Natural killer cell (primary cell): ENCODE data around the gene CLEC18B. TPM values are rescaled to one million over a fixed set of nuclear protein-coding genes. Genes with fewer than 3 reads are reported as not detected.
A peak's percentile ranks its signal among the peaks of the same experiment; 100 is the strongest.
"Not testable (repeated sequence)": the region's sequence is repeated elsewhere in the genome, so short reads cannot be mapped to it uniquely, and the experiment has no call there.

Source experiments
- ATAC-seq, 3 donors: fragments of 150-1000 bp in 2 of 3; fragments of 200-7000 bp in 1 of 3; cut with Tn5 transposase; 1 replicate in 1 of 3; 2 replicates in 2 of 3; pipeline ENCODE4 v1.10.0; 2021; ENCODE audit warnings: mild to moderate bottlenecking in 2 of 3, moderate library complexity in 2 of 3
- DNase-seq, 2 donors: peaks; one replicate each; pipeline versions ENCODE4 v3.0.0 to v3.0.0-alpha.2; 2013 to 2021; ENCODE audit warnings: mixed read lengths in 1 of 2
- H3K27ac ChIP-seq: one replicate; pipeline ENCODE4 v1.5.1; 2013; ENCODE audit warnings: mild to moderate bottlenecking, low read length
- H3K27me3 ChIP-seq: one replicate; pipeline ENCODE4 v1.6.1; 2013; ENCODE audit warnings: low read length; ENCODE audit not compliant: control insufficient read depth, insufficient read depth
- H3K36me3 ChIP-seq: one replicate; pipeline ENCODE4 v1.6.1; 2013; ENCODE audit warnings: low read length; ENCODE audit not compliant: control insufficient read depth, insufficient read depth
- H3K4me1 ChIP-seq: one replicate; pipeline ENCODE4 v1.6.1; 2013; ENCODE audit warnings: low read length; ENCODE audit not compliant: control insufficient read depth, insufficient read depth
- H3K4me3 ChIP-seq: one replicate; pipeline ENCODE4 v1.5.1; 2013; ENCODE audit warnings: low read length
- H3K9me3 ChIP-seq: one replicate; pipeline ENCODE4 v1.6.1; 2013; ENCODE audit warnings: low read length; ENCODE audit not compliant: control insufficient read depth, insufficient read depth
- H3K27ac Mint-ChIP-seq, 2 donors: one replicate each; pipeline ENCODE4 v1.8.0; 2022; ENCODE audit warnings: mild to moderate bottlenecking in 2 of 2, mixed read lengths in 2 of 2, moderate library complexity in 1 of 2
- H3K27me3 Mint-ChIP-seq, 2 donors: one replicate each; pipeline ENCODE4 v1.8.0; 2022; ENCODE audit warnings: low read depth in 2 of 2, mixed read lengths in 2 of 2
- H3K36me3 Mint-ChIP-seq: one replicate; pipeline ENCODE4 v1.8.0; 2022; ENCODE audit warnings: mixed read lengths
- H3K4me1 Mint-ChIP-seq, 2 donors: one replicate each; pipeline ENCODE4 v1.8.0; 2022; ENCODE audit warnings: mixed read lengths in 2 of 2
- H3K4me3 Mint-ChIP-seq: one replicate; pipeline ENCODE4 v1.8.0; 2022; ENCODE audit warnings: mild to moderate bottlenecking, moderate library complexity, mixed read lengths
- H3K9me3 Mint-ChIP-seq, 2 donors: one replicate each; pipeline ENCODE4 v1.8.0; 2022; ENCODE audit warnings: mixed read lengths in 2 of 2
- WGBS: methylation state at CpG from one replicate; pipeline ENCODE4 v1.1.7; 2013; ENCODE audit warnings: missing lambda C conversion rate; ENCODE audit not compliant: insufficient coverage; 5-methylcytosine and 5-hydroxymethylcytosine counted together
- intact Hi-C: fragments of 100-400 bp; cut with micrococcal nuclease; formaldehyde crosslinking; loops from one replicate; pipeline ENCODE4 v1.14.2; 2022
- total RNA-seq, 4 donors: library from RNA; stranded (reverse); fragments of 120-200 nt in 1 of 4; gene quantifications; one replicate each; pipeline versions ENCODE4 v1.2.3 to v1.2.4, GENCODE V29; 2013 to 2022
- TF ChIP-seq, protein P1 (sequence below): fragments of 200-600 bp; IDR thresholded peaks from one replicate; pipeline ENCODE4 v1.8.0; 2022; ENCODE audit warnings: antibody characterized with exemption

CLEC18B gene
- total RNA-seq, 3 donors from 2014 or later (not counting 1 experiment from before 2014, with no cell fraction given), result 0.24 to 1.8 (median 0.30) TPM

DNA sequence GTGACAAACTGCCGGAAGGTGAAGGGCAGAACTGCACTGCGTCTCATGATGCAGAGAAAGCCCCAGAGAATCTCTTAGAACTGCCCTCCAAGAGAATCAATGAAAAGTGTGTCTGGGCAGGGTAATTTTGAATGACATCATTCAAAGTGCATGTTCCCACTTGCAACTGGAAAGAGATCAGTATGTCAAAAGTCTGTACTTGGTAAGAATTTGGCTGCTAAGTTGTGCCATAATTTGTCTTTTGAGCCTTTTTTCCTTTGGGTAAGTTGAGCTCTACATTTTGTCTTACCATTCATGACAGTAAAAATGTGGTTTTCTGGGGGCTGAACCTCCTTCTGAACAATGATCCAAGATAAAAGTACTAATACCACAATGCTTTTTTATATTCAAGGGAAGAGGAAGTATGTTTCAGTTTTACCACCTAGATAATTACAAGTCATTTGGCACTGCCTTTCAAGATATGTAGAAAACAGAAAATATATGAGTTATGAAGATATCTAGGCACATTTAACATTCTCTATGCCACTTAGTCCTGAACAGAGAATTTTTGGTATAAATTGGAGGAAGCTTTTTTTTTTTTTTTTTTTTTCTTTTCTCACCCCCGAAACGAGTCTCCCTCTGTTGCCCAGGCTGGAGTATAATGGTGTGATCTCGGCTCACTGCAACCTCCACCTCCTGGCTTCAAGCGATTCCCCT lies 38.8 kb downstream of the CLEC18B start:
- H3K36me3 ChIP-seq, H3K9me3 ChIP-seq, H3K27me3 ChIP-seq, H3K4me1 ChIP-seq, DNase-seq, H3K4me1 Mint-ChIP-seq, H3K9me3 Mint-ChIP-seq, H3K36me3 Mint-ChIP-seq, H3K27me3 Mint-ChIP-seq, intact Hi-C loops, H3K4me3 Mint-ChIP-seq, H3K4me3 ChIP-seq, ATAC-seq, H3K27ac ChIP-seq, H3K27ac Mint-ChIP-seq: not testable (repeated sequence)
- WGBS, result no CpG with 5 or more reads among the region's 6 CpGs

DNA sequence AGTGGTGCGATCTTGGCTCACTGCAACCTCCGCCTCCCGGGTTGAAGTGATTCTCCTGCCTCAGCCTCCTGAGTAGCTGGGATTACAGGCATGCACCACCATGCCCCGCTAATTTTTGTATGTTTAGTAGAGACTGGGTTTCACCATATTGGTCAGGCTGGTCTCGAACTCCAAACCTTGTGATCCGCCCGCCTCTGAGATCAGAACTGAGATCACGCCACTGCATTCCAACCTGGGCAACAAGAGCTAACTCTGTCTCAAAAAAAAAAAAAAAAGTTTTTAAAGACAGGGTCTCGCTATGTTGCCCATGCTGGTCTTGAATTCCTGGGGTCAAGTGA lies 47.5 kb downstream of the CLEC18B start:
- ATAC-seq, H3K4me1 Mint-ChIP-seq, H3K36me3 Mint-ChIP-seq, H3K27me3 ChIP-seq, H3K9me3 Mint-ChIP-seq, intact Hi-C loops, H3K27ac ChIP-seq, H3K9me3 ChIP-seq, H3K4me3 Mint-ChIP-seq, DNase-seq, H3K27me3 Mint-ChIP-seq, H3K4me3 ChIP-seq, H3K4me1 ChIP-seq, H3K36me3 ChIP-seq: not testable (repeated sequence)
- H3K27ac Mint-ChIP-seq, result peak overlapping the region in 1 of 2 donors; percentile 29
- 87% methylated on average over 8 of the region's 9 CpGs for WGBS

DNA sequence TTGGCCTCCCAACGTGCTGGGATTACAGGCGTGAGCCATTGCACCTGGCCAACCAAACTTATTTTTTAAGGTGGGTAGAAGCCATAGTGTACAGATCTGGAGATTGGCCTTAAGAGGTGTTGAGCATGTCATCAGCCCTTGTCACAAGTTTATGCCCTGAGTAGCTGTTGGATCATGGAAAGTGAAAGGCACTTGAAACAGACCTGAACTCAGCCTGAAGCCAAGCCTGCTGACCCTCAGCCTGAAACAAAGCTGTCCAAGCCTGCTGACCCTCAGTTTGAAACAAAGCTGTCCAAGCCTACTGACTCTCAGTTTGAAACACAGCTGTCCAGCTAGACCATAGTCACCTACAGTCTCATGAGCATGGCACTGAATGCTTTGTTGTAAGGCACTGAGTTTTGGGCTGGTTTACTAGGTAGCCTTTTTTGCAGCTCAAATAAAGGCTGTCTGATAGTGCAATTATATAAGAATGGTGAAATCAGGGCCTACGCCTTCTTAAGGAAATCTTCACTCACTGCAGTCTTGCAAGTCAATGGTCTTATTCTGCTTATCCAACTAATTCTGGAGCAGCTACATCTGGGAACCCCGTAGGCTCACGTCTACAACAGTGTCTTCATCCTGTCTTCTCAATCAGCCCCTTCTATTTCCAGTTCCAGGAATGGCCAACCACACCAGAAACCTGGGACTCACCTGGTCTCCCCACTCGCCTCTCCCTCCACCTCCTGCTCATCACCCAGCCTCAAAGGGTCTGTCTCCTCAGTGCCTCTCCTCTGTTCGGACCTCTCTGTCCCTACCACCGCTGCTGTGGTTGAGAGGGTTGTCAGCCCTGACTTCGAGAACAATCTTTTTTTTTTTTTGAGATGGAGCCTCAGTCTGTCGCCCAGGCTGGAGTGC lies 48.1 kb downstream of the CLEC18B start:
- TF ChIP-seq, protein P1, sequence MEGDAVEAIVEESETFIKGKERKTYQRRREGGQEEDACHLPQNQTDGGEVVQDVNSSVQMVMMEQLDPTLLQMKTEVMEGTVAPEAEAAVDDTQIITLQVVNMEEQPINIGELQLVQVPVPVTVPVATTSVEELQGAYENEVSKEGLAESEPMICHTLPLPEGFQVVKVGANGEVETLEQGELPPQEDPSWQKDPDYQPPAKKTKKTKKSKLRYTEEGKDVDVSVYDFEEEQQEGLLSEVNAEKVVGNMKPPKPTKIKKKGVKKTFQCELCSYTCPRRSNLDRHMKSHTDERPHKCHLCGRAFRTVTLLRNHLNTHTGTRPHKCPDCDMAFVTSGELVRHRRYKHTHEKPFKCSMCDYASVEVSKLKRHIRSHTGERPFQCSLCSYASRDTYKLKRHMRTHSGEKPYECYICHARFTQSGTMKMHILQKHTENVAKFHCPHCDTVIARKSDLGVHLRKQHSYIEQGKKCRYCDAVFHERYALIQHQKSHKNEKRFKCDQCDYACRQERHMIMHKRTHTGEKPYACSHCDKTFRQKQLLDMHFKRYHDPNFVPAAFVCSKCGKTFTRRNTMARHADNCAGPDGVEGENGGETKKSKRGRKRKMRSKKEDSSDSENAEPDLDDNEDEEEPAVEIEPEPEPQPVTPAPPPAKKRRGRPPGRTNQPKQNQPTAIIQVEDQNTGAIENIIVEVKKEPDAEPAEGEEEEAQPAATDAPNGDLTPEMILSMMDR, result no peak
- WGBS, result 92% methylated on average over 10 of the region's 10 CpGs
- Histone ChIP-seq H3K27me3 (no peaks in the 10 kb centered on the region), H3K27ac (no peak overlapping the region), H3K9me3 (no peaks in the 10 kb centered on the region), H3K4me3 (no peak overlapping the region), H3K36me3 (no peaks in the 10 kb centered on the region), H3K4me1 (peaks cover 7% of the 10 kb centered on the region)
- no peaks in the 10 kb centered on the region for H3K9me3 Mint-ChIP-seq
- H3K36me3 Mint-ChIP-seq, result no peaks in the 10 kb centered on the region
- DNase-seq (peak in 1 of 2 donors; percentile 10), ATAC-seq (no peak)
- intact Hi-C loops, result no loop called here
- peaks cover 0 to 5% of the 10 kb centered on the region in 2 donors for H3K4me1 Mint-ChIP-seq
- H3K4me3 Mint-ChIP-seq, result no peak overlapping the region
- H3K27me3 Mint-ChIP-seq, result no peaks in the 10 kb centered on the region
- peak overlapping the region in 1 of 2 donors; percentile 29 for H3K27ac Mint-ChIP-seq

DNA sequence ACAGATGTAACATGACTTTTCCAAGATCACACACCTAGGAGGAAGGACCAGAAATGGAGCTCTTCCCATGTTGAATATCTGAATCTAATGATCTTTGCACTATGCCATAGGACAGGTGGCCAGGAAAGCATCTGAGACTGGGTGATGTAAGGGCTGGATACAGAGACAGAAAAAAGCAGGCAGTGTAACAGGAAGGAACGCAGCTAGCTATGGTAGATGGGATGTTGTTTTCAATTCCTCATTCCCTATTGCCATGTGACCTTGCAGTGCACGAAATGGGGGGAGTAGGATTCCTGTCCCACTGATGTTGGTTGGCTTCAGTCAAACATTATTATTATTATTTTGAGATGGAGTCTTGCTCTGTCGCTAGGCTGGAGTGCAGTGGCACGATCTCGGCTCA lies 48.9 kb downstream of the CLEC18B start:
- no peaks in the 10 kb centered on the region for H3K9me3 ChIP-seq
- intact Hi-C loops, result no loop called here
- no peaks in the 10 kb centered on the region for H3K27me3 Mint-ChIP-seq
- H3K4me3 Mint-ChIP-seq, result no peak overlapping the region
- no peak overlapping the region for H3K4me3 ChIP-seq
- no peaks in the 10 kb centered on the region for H3K27me3 ChIP-seq
- TF ChIP-seq, protein P1, result no peak
- H3K27ac ChIP-seq, result no peak overlapping the region
- H3K36me3 Mint-ChIP-seq, result no peaks in the 10 kb centered on the region
- H3K9me3 Mint-ChIP-seq, result no peaks in the 10 kb centered on the region
- no peaks in the 10 kb centered on the region for H3K36me3 ChIP-seq
- H3K27ac Mint-ChIP-seq, result peak overlapping the region in 1 of 2 donors; percentile 22
- DNase-seq (peak in 1 of 2 donors; percentile 5), ATAC-seq (no peak)
- 95% methylated on average over 4 of the region's 5 CpGs for WGBS
- H3K4me1 Mint-ChIP-seq, result peaks cover 3 to 9% of the 10 kb centered on the region in 2 donors
- H3K4me1 ChIP-seq, result peaks cover 9% of the 10 kb centered on the region

DNA sequence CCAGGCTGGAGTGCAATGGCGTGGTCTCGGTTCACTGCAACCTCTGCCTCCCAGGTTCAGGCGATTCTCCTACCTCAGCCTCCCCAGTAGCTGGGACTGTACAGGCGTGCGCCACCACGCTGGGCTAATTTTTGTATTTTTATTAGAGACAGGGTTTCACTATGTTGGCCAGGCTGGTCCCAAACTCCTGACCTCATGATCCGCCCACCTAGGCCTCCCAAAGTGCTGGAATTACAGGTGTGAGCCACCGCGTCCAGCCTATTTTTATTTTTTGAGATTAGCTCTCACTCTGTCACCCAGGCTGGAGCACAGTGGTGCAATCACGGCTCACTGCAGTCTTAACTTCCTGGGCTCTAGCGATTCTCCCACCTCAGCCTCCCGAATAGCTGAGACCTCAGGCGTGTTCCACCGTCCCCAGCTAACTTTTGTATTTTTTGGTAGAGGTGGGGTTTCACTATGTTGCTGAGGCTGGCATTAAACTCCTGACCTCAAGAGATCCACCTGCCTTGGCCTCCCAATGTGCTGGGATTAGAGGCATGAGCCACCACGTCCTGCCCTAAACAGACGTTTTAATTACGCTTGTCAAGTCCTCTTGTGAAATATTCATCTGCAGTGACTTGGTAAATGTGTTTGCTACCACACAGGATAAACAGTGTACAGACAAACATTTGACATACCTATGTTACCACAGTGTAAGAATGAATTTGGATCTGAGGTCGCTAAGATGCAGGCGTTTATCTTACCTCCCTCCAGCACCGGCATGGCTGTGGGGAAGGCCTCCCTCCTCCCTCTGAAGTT lies 50.7 kb downstream of the CLEC18B start:
- peaks cover 12 to 23% of the 10 kb centered on the region in 2 donors for H3K4me1 Mint-ChIP-seq
- H3K4me1 ChIP-seq, result peaks cover 18% of the 10 kb centered on the region
- WGBS, result 92% methylated on average over 19 of the region's 20 CpGs
- H3K9me3 Mint-ChIP-seq, intact Hi-C loops, H3K36me3 Mint-ChIP-seq, H3K4me3 ChIP-seq, H3K9me3 ChIP-seq, ATAC-seq, DNase-seq, H3K27ac Mint-ChIP-seq, H3K36me3 ChIP-seq, H3K27me3 Mint-ChIP-seq, H3K27me3 ChIP-seq, H3K27ac ChIP-seq, H3K4me3 Mint-ChIP-seq: not testable (repeated sequence)
